ENCODE results near the gene MARCHF4.
"Not testable (repeated sequence)": the region's sequence is repeated elsewhere in the genome, so short reads cannot be mapped to it uniquely, and the experiment has no call there.

Gene MARCHF4

GRCh38 chr2:216392018-216392562 lies 19.8 kb upstream of the MARCHF4 start:
- DNase-seq (ENCODE audit: low read depth in 2 of 2, low spot score in 1 of 2): no peak

- DNase-seq (ENCODE audit: low read depth in 2 of 2, low spot score in 1 of 2): no peak
Observed at GRCh38 chr2:216391401-216391800, 19.1 kb upstream of the MARCHF4 start.

- DNase-seq (ENCODE audit: low read depth in 2 of 2, low spot score in 1 of 2): no peak
Observed at GRCh38 chr2:216389570-216389969, 17.3 kb upstream of the MARCHF4 start.

GRCh38 chr2:216388046-216388884 lies 16.0 kb upstream of the MARCHF4 start:
- DNase-seq (ENCODE audit: low read depth in 2 of 2, low spot score in 1 of 2): no peak

- DNase-seq (ENCODE audit: low read depth in 2 of 2, low spot score in 1 of 2): no peak
Observed at GRCh38 chr2:216387262-216387661, 15.0 kb upstream of the MARCHF4 start.

- no peak for DNase-seq (ENCODE audit: low read depth in 2 of 2, low spot score in 1 of 2)
Observed at GRCh38 chr2:216385478-216385877, 13.2 kb upstream of the MARCHF4 start.

- DNase-seq (ENCODE audit: low read depth in 2 of 2, low spot score in 1 of 2): not testable (repeated sequence)
Observed at GRCh38 chr2:216384409-216384808, 12.1 kb upstream of the MARCHF4 start.

GRCh38 chr2:216379977-216380376 lies 7.7 kb upstream of the MARCHF4 start:
- no peak for DNase-seq (ENCODE audit: low read depth in 2 of 2, low spot score in 1 of 2)

- no peak for DNase-seq (ENCODE audit: low read depth in 2 of 2, low spot score in 1 of 2)
Observed at GRCh38 chr2:216375286-216375685, 3.0 kb upstream of the MARCHF4 start.

GRCh38 chr2:216373896-216374295 lies 1.6 kb upstream of the MARCHF4 start:
- DNase-seq (ENCODE audit: low read depth in 2 of 2, low spot score in 1 of 2): no peak

- no peak for DNase-seq (ENCODE audit: low read depth in 2 of 2, low spot score in 1 of 2)
Observed at GRCh38 chr2:216372761-216373291, 543 bp upstream of the MARCHF4 start.

- no peak for DNase-seq (ENCODE audit: low read depth in 2 of 2, low spot score in 1 of 2)
Observed at GRCh38 chr2:216370961-216371712, 1.1 kb downstream of the MARCHF4 start.

- no peak for DNase-seq (ENCODE audit: low read depth in 2 of 2, low spot score in 1 of 2)
Observed at GRCh38 chr2:216369821-216370220, 2.5 kb downstream of the MARCHF4 start.

GRCh38 chr2:216366777-216367471 lies 5.4 kb downstream of the MARCHF4 start:
- no peak for DNase-seq (ENCODE audit: low read depth in 2 of 2, low spot score in 1 of 2)

- no peak for DNase-seq (ENCODE audit: low read depth in 2 of 2, low spot score in 1 of 2)
Observed at GRCh38 chr2:216365518-216365917, 6.8 kb downstream of the MARCHF4 start.

- no peak for DNase-seq (ENCODE audit: low read depth in 2 of 2, low spot score in 1 of 2)
Observed at GRCh38 chr2:216363221-216363620, 9.1 kb downstream of the MARCHF4 start.

- no peak for DNase-seq (ENCODE audit: low read depth in 2 of 2, low spot score in 1 of 2)
Observed at GRCh38 chr2:216362730-216363129, 9.6 kb downstream of the MARCHF4 start.

- no peak for DNase-seq (ENCODE audit: low read depth in 2 of 2, low spot score in 1 of 2)
Observed at GRCh38 chr2:216355711-216356110, 16.6 kb downstream of the MARCHF4 start.

- no peak for DNase-seq (ENCODE audit: low read depth in 2 of 2, low spot score in 1 of 2)
Observed at GRCh38 chr2:216354306-216354705, 18.0 kb downstream of the MARCHF4 start.

GRCh38 chr2:216352653-216353270 lies 19.5 kb downstream of the MARCHF4 start:
- DNase-seq (ENCODE audit: low read depth in 2 of 2, low spot score in 1 of 2): no peak
